ENCODE measurements around the gene HS3ST2. TPM values are rescaled to one million over a fixed set of nuclear protein-coding genes. Genes with fewer than 3 reads are reported as not detected.
"Not testable (repeated sequence)": the region's sequence is repeated elsewhere in the genome, so short reads cannot be mapped to it uniquely, and the experiment has no call there.

HS3ST2 gene
- total RNA-seq, 1 donor from 2014 or later, result not detected

DNA sequence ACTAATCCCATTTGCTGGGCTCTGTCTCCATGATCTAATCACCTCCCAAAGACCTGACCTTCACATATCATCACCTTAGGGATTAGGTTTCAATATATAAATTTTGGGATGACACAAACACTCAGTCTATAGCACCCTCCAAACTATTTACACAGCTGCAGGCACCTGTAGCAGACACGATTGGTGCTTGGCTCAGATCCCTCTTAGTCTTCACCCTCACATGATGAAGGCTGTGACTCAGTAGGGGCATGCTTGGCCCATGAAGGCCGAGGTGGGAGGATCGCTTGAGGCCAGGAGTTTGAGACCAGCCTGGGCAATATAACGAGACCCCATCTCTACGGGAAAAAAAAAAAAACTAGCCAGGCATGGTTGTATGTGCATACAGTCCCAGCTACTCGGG, 73.5 kb downstream of the HS3ST2 start:
- Histone ChIP-seq H3K4me3 (ENCODE audit: low read length in 3 of 3) (no peak overlapping the region), H3K4me1 (ENCODE audit: control insufficient read depth in 3 of 3, insufficient read depth in 3 of 3, low read length in 3 of 3) (peaks cover 0 to 3% (median 0%) of the 10 kb centered on the region in 3 donors), H3K9me3 (ENCODE audit: control insufficient read depth in 3 of 3, low read length in 3 of 3) (no peaks in the 10 kb centered on the region), H3K27ac (ENCODE audit: low read depth, low read length) (no peak overlapping the region), H3K36me3 (ENCODE audit: control insufficient read depth in 3 of 3, insufficient read depth in 3 of 3, low read length in 3 of 3) (no peaks in the 10 kb centered on the region), H3K27me3 (ENCODE audit: control insufficient read depth in 3 of 3, insufficient read depth in 3 of 3, low read length in 3 of 3) (no peaks in the 10 kb centered on the region), H3K9ac (ENCODE audit: low read depth in 1 of 3, low read length in 3 of 3) (no peak overlapping the region)

- Histone ChIP-seq H3K9ac (ENCODE audit: low read depth in 1 of 3, low read length in 3 of 3) (no peak overlapping the region), H3K9me3 (ENCODE audit: control insufficient read depth in 3 of 3, low read length in 3 of 3) (no peaks in the 10 kb centered on the region), H3K27me3 (ENCODE audit: control insufficient read depth in 3 of 3, insufficient read depth in 3 of 3, low read length in 3 of 3) (no peaks in the 10 kb centered on the region), H3K36me3 (ENCODE audit: control insufficient read depth in 3 of 3, insufficient read depth in 3 of 3, low read length in 3 of 3) (no peaks in the 10 kb centered on the region), H3K27ac (ENCODE audit: low read depth, low read length) (no peak overlapping the region), H3K4me1 (ENCODE audit: control insufficient read depth in 3 of 3, insufficient read depth in 3 of 3, low read length in 3 of 3) (peaks cover 0 to 3% (median 0%) of the 10 kb centered on the region in 3 donors), H3K4me3 (ENCODE audit: low read length in 3 of 3) (no peak overlapping the region)
Observed at GRCh38 chr16:22888791-22889190, 74.8 kb downstream of the HS3ST2 start.

- no peak overlapping the region for H3K9ac ChIP-seq (ENCODE audit: low read depth in 1 of 3, low read length in 3 of 3)
- H3K9me3 ChIP-seq (ENCODE audit: control insufficient read depth in 3 of 3, low read length in 3 of 3), result no peaks in the 10 kb centered on the region
Observed at GRCh38 chr16:22890976-22891375, 77.0 kb downstream of the HS3ST2 start.

DNA sequence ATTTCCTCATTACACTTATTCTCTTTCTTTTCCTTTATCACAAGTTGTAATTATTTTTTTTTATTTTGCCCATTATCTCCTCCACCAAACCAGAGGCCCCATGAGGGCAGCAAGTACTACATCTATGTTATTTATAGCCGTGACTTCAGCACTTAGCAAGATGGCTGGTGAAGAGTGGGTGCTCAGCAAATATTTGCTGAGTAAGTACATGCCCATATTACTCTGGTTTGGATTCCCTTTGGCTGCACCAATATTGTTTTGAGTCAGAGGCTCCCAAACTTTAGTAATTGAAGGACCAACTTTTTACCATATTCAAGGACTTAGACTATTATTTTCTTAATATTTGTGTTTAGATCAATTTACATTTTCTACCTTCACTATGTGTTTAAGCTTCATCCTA, 83.2 kb downstream of the HS3ST2 start:
- no peaks in the 10 kb centered on the region for H3K36me3 ChIP-seq (ENCODE audit: control insufficient read depth in 3 of 3, insufficient read depth in 3 of 3, low read length in 3 of 3)
- H3K4me3 ChIP-seq (ENCODE audit: low read length in 3 of 3), result no peak overlapping the region

More at GRCh38 chr16:22890976-22891375, 77.0 kb downstream of the HS3ST2 start:
- Histone ChIP-seq H3K4me3 (ENCODE audit: low read length in 3 of 3) (no peak overlapping the region), H3K27ac (ENCODE audit: low read depth, low read length) (no peak overlapping the region), H3K36me3 (ENCODE audit: control insufficient read depth in 3 of 3, insufficient read depth in 3 of 3, low read length in 3 of 3) (no peaks in the 10 kb centered on the region), H3K27me3 (ENCODE audit: control insufficient read depth in 3 of 3, insufficient read depth in 3 of 3, low read length in 3 of 3) (peaks cover 0 to 3% (median 0%) of the 10 kb centered on the region in 3 donors), H3K4me1 (ENCODE audit: control insufficient read depth in 3 of 3, insufficient read depth in 3 of 3, low read length in 3 of 3) (no peaks in the 10 kb centered on the region)

DNA sequence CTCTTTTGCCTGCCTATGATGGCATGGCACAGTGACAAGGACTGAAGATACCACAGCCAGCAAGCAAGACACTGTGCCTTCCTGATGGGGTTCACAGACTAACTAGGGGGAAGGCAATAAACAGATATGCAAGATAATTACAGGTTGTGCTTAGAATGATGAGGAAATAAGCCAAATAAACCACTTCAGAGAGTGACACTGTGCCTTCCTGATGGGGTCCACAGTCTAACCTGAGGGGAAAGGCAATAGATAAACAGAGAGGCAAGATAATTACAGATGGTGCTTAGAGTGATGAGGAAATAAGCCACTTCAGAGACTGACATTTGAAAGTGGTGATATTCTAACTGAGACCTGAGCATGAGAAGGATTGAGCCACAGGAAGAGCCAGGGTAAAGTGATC, 84.2 kb downstream of the HS3ST2 start:
- H3K9ac ChIP-seq (ENCODE audit: low read depth in 1 of 3, low read length in 3 of 3), result no peak overlapping the region
- no peaks in the 10 kb centered on the region for H3K9me3 ChIP-seq (ENCODE audit: control insufficient read depth in 3 of 3, low read length in 3 of 3)
- H3K4me1 ChIP-seq (ENCODE audit: control insufficient read depth in 3 of 3, insufficient read depth in 3 of 3, low read length in 3 of 3), result peaks cover 4 to 11% (median 8%) of the 10 kb centered on the region in 3 donors
- no peak overlapping the region for H3K4me3 ChIP-seq (ENCODE audit: low read length in 3 of 3)
- no peak overlapping the region for H3K27ac ChIP-seq (ENCODE audit: low read depth, low read length)
- H3K27me3 ChIP-seq (ENCODE audit: control insufficient read depth in 3 of 3, insufficient read depth in 3 of 3, low read length in 3 of 3), result peaks cover 0 to 5% (median 3%) of the 10 kb centered on the region in 3 donors
- H3K36me3 ChIP-seq (ENCODE audit: control insufficient read depth in 3 of 3, insufficient read depth in 3 of 3, low read length in 3 of 3), result no peaks in the 10 kb centered on the region

More for the DNA sequence above, 83.2 kb downstream of the HS3ST2 start:
- Histone ChIP-seq H3K27ac (ENCODE audit: low read depth, low read length) (no peak overlapping the region), H3K9me3 (ENCODE audit: control insufficient read depth in 3 of 3, low read length in 3 of 3) (no peaks in the 10 kb centered on the region), H3K27me3 (ENCODE audit: control insufficient read depth in 3 of 3, insufficient read depth in 3 of 3, low read length in 3 of 3) (peaks cover 0 to 5% (median 3%) of the 10 kb centered on the region in 3 donors), H3K4me1 (ENCODE audit: control insufficient read depth in 3 of 3, insufficient read depth in 3 of 3, low read length in 3 of 3) (peaks cover 4 to 11% (median 8%) of the 10 kb centered on the region in 3 donors), H3K9ac (ENCODE audit: low read depth in 1 of 3, low read length in 3 of 3) (no peak overlapping the region)

GRCh38 chr16:22898874-22899348, 84.9 kb downstream of the HS3ST2 start:
- Histone ChIP-seq H3K9me3 (ENCODE audit: control insufficient read depth in 3 of 3, low read length in 3 of 3) (no peaks in the 10 kb centered on the region), H3K36me3 (ENCODE audit: control insufficient read depth in 3 of 3, insufficient read depth in 3 of 3, low read length in 3 of 3) (no peaks in the 10 kb centered on the region), H3K9ac (ENCODE audit: low read depth in 1 of 3, low read length in 3 of 3) (no peak overlapping the region), H3K4me1 (ENCODE audit: control insufficient read depth in 3 of 3, insufficient read depth in 3 of 3, low read length in 3 of 3) (peaks cover 4 to 11% (median 8%) of the 10 kb centered on the region in 3 donors), H3K4me3 (ENCODE audit: low read length in 3 of 3) (peak overlapping the region in 1 of 3 donors; percentile 31), H3K27me3 (ENCODE audit: control insufficient read depth in 3 of 3, insufficient read depth in 3 of 3, low read length in 3 of 3) (peaks cover 0 to 5% (median 3%) of the 10 kb centered on the region in 3 donors), H3K27ac (ENCODE audit: low read depth, low read length) (no peak overlapping the region)

DNA sequence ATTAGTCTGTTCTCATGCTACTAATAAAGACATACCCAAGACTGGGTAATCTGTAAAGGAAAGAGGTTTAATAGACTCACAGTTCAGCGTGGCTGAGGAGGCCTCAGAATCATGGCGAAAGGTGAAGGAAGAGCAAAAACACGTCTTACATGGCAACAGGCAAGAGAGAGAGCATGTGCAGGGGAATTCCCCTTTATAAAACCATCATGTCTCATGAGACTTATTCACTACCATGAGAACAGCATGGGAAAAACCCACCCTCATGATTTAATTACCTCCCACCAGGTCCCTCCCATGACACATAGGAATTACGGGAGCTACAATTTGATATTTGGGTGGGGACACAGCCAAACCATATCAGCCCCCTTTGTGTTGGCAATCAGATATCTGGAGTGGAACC, 85.6 kb downstream of the HS3ST2 start:
- H3K4me3 ChIP-seq (ENCODE audit: low read length in 3 of 3); H3K27me3 ChIP-seq (ENCODE audit: control insufficient read depth in 3 of 3, insufficient read depth in 3 of 3, low read length in 3 of 3); H3K9ac ChIP-seq (ENCODE audit: low read depth in 1 of 3, low read length in 3 of 3); H3K36me3 ChIP-seq (ENCODE audit: control insufficient read depth in 3 of 3, insufficient read depth in 3 of 3, low read length in 3 of 3); H3K9me3 ChIP-seq (ENCODE audit: control insufficient read depth in 3 of 3, low read length in 3 of 3); H3K27ac ChIP-seq (ENCODE audit: low read depth, low read length): not testable (repeated sequence)
- H3K4me1 ChIP-seq (ENCODE audit: control insufficient read depth in 3 of 3, insufficient read depth in 3 of 3, low read length in 3 of 3), result peaks cover 4 to 11% (median 8%) of the 10 kb centered on the region in 3 donors

GRCh38 chr16:22900863-22901262, 86.9 kb downstream of the HS3ST2 start:
- Histone ChIP-seq H3K4me1 (ENCODE audit: control insufficient read depth in 3 of 3, insufficient read depth in 3 of 3, low read length in 3 of 3) (peaks cover 4 to 11% (median 8%) of the 10 kb centered on the region in 3 donors), H3K4me3 (ENCODE audit: low read length in 3 of 3) (no peak overlapping the region), H3K9ac (ENCODE audit: low read depth in 1 of 3, low read length in 3 of 3) (no peak overlapping the region), H3K27me3 (ENCODE audit: control insufficient read depth in 3 of 3, insufficient read depth in 3 of 3, low read length in 3 of 3) (peaks cover 0 to 6% (median 3%) of the 10 kb centered on the region in 3 donors), H3K36me3 (ENCODE audit: control insufficient read depth in 3 of 3, insufficient read depth in 3 of 3, low read length in 3 of 3) (no peaks in the 10 kb centered on the region), H3K27ac (ENCODE audit: low read depth, low read length) (no peak overlapping the region), H3K9me3 (ENCODE audit: control insufficient read depth in 3 of 3, low read length in 3 of 3) (no peaks in the 10 kb centered on the region)

DNA sequence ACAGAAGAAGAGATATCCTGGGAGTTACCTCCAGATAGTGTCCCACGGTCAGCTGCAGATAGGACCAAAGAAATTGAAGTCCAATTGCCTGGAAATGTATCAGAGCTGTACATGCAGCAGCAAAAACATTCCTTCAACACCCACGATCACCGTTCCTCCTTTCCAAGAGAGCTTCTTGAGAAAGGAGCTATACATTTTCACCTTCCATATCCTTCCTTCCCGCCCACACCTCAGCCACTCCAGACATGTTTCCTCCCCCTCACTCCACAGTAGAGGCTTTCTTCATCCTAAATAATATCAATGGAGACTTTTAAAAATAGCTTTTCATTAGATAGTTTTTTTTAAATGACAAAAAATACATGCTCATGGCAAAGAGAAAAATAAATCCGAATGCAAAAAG, 87.6 kb downstream of the HS3ST2 start:
- Histone ChIP-seq H3K4me3 (ENCODE audit: low read length in 3 of 3) (no peak overlapping the region), H3K4me1 (ENCODE audit: control insufficient read depth in 3 of 3, insufficient read depth in 3 of 3, low read length in 3 of 3) (peaks cover 4 to 11% (median 8%) of the 10 kb centered on the region in 3 donors), H3K9me3 (ENCODE audit: control insufficient read depth in 3 of 3, low read length in 3 of 3) (no peaks in the 10 kb centered on the region), H3K36me3 (ENCODE audit: control insufficient read depth in 3 of 3, insufficient read depth in 3 of 3, low read length in 3 of 3) (no peaks in the 10 kb centered on the region), H3K27ac (ENCODE audit: low read depth, low read length) (no peak overlapping the region), H3K9ac (ENCODE audit: low read depth in 1 of 3, low read length in 3 of 3) (no peak overlapping the region), H3K27me3 (ENCODE audit: control insufficient read depth in 3 of 3, insufficient read depth in 3 of 3, low read length in 3 of 3) (peaks cover 0 to 6% (median 3%) of the 10 kb centered on the region in 3 donors)

GRCh38 chr16:22903716-22904115, 89.8 kb downstream of the HS3ST2 start:
- Histone ChIP-seq H3K9me3 (ENCODE audit: control insufficient read depth in 3 of 3, low read length in 3 of 3) (no peaks in the 10 kb centered on the region), H3K9ac (ENCODE audit: low read depth in 1 of 3, low read length in 3 of 3) (no peak overlapping the region), H3K27me3 (ENCODE audit: control insufficient read depth in 3 of 3, insufficient read depth in 3 of 3, low read length in 3 of 3) (peaks cover 0 to 6% (median 3%) of the 10 kb centered on the region in 3 donors)

More at GRCh38 chr16:22903716-22904115, 89.8 kb downstream of the HS3ST2 start:
- Histone ChIP-seq H3K4me1 (ENCODE audit: control insufficient read depth in 3 of 3, insufficient read depth in 3 of 3, low read length in 3 of 3) (peaks cover under 1 to 4% (median 4%) of the 10 kb centered on the region in 3 donors), H3K27ac (ENCODE audit: low read depth, low read length) (no peak overlapping the region), H3K36me3 (ENCODE audit: control insufficient read depth in 3 of 3, insufficient read depth in 3 of 3, low read length in 3 of 3) (no peaks in the 10 kb centered on the region), H3K4me3 (ENCODE audit: low read length in 3 of 3) (no peak overlapping the region)

All from skeletal muscle tissue (tissue), 4 donors.